NT2/D1 (cell line): ENCODE measurements around the gene ADGRD1.

Source experiments
- SUZ12 ChIP-seq: IDR thresholded peaks from 2 replicates; pipeline ENCODE4 v1.6.1; 2011; ENCODE audit not compliant: insufficient read length, insufficient read depth; ENCODE audit errors: extremely low read depth
- YY1 ChIP-seq: IDR thresholded peaks from 2 replicates; pipeline ENCODE4 v1.6.1; 2011; ENCODE audit not compliant: insufficient read length, insufficient read depth

DNA sequence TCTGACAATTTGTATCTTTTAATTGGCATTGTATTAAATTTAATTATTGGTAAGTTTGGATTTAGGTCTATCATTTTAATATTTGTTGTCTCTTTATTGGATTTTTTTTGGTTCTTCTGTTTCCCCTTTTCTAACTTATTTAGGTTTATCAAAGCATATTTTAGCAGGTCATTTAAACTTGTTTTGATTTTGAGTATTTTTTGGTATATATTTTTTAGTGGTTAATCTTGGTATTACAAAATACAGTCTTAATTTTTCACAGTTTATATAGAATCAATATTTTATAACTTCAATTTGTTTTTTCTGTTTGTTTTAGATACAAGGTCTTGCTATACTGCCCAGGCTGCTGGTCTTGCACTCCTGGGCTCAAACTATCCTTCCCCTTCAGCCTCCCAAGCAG lies 15.5 kb upstream of the ADGRD1 start:
- no peak for TF ChIP-seq YY1
- TF ChIP-seq SUZ12, result no peak
